ENCODE data around the gene NUP214.
"Not testable (repeated sequence)": the region's sequence is repeated elsewhere in the genome, so short reads cannot be mapped to it uniquely, and the experiment has no call there.

NUP214 gene

GRCh38 chr9:131097126-131097947 is 28.0 kb upstream of the NUP214 start:
- DNase-seq = no peak

- DNase-seq = no peak
Observed at GRCh38 chr9:131097948-131098278, 27.5 kb upstream of the NUP214 start.

- DNase-seq = no peak
Observed at GRCh38 chr9:131098391-131099101, 26.8 kb upstream of the NUP214 start.

GRCh38 chr9:131099102-131099606 is 26.2 kb upstream of the NUP214 start:
- no peak for DNase-seq

GRCh38 chr9:131099845-131100244 is 25.5 kb upstream of the NUP214 start:
- not testable (repeated sequence) for DNase-seq

- no peak for DNase-seq
Observed at GRCh38 chr9:131100445-131100844, 24.9 kb upstream of the NUP214 start.

GRCh38 chr9:131101207-131101964 is 24.0 kb upstream of the NUP214 start:
- no peak for DNase-seq

- no peak for DNase-seq
Observed at GRCh38 chr9:131103024-131103423, 22.4 kb upstream of the NUP214 start.

GRCh38 chr9:131103535-131103934 is 21.9 kb upstream of the NUP214 start:
- DNase-seq = no peak

GRCh38 chr9:131104016-131104740 is 21.2 kb upstream of the NUP214 start:
- DNase-seq = no peak

GRCh38 chr9:131105952-131106351 is 19.4 kb upstream of the NUP214 start:
- no peak for DNase-seq

GRCh38 chr9:131107760-131108159 is 17.6 kb upstream of the NUP214 start:
- no peak for DNase-seq

GRCh38 chr9:131111186-131111853 is 14.1 kb upstream of the NUP214 start:
- no peak for DNase-seq

- no peak for DNase-seq
Observed at GRCh38 chr9:131111854-131112311, 13.5 kb upstream of the NUP214 start.

GRCh38 chr9:131112374-131113154 is 12.8 kb upstream of the NUP214 start:
- DNase-seq = no peak

GRCh38 chr9:131113655-131114054 is 11.7 kb upstream of the NUP214 start:
- no peak for DNase-seq

GRCh38 chr9:131114084-131114535 is 11.3 kb upstream of the NUP214 start:
- no peak for DNase-seq

GRCh38 chr9:131115360-131115742 is 10.0 kb upstream of the NUP214 start:
- DNase-seq = not testable (repeated sequence)

GRCh38 chr9:131116281-131117120 is 8.9 kb upstream of the NUP214 start:
- no peak for DNase-seq

- DNase-seq = no peak
Observed at GRCh38 chr9:131117121-131117761, 8.1 kb upstream of the NUP214 start.
